Esophagus squamous epithelium (tissue), 5 donors: Measurements from ENCODE around the gene CD46. TPM values are rescaled to one million over a fixed set of nuclear protein-coding genes. Genes with fewer than 3 reads are reported as not detected.

ENCODE experiments used
- DNase-seq: peaks from one replicate; lab custom pipeline; 2025; lab: John Stamatoyannopoulos, UW
- H3K27ac ChIP-seq, 4 donors: fragments of 200-600 bp; sonication (generic); one replicate each; pipeline ENCODE4 v1.5.1; 2016 to 2019; ENCODE audit warnings: mild to moderate bottlenecking in 1 of 4
- H3K27me3 ChIP-seq, 4 donors: fragments of 200-600 bp; sonication (generic); 1 replicate in 3 of 4; 2 replicates in 1 of 4; pipeline versions ENCODE4 v1.5.1 to v1.6.0; 2017 to 2021; ENCODE audit warnings: antibody characterized with exemption in 1 of 4
- H3K36me3 ChIP-seq, 3 donors: fragments of 200-600 bp; sonication (generic); one replicate each; pipeline ENCODE4 v1.5.1; 2016 to 2019
- H3K4me1 ChIP-seq, 3 donors: fragments of 200-600 bp; sonication (generic); one replicate each; pipeline ENCODE4 v1.5.1; 2017 to 2019
- H3K4me3 ChIP-seq, 4 donors: fragments of 200-600 bp; sonication (generic); 1 replicate in 3 of 4; 2 replicates in 1 of 4; pipeline ENCODE4 v1.5.1; 2016 to 2019; ENCODE audit warnings: mild to moderate bottlenecking in 2 of 4, moderate library complexity in 1 of 4
- H3K9me3 ChIP-seq, 3 donors: fragments of 200-600 bp; sonication (generic); one replicate each; pipeline ENCODE4 v1.5.1; 2016 to 2019
- POLR2A ChIP-seq, 4 donors: fragments of 450-650 bp; IDR thresholded peaks; one replicate each; pipeline ENCODE4 v1.6.1; 2017; ENCODE audit warnings: antibody characterized with exemption in 4 of 4, mild to moderate bottlenecking in 4 of 4, moderate library complexity in 3 of 4
- WGBS, 2 donors: methylation state at CpG; one replicate each; pipeline ENCODE4 v1.1.5; 2018; 5-methylcytosine and 5-hydroxymethylcytosine counted together
- intact Hi-C: fragments of 100-400 bp; cut with DNase I; formaldehyde crosslinking; loops from one replicate; pipeline ENCODE4 v1.15.0; 2022
- total RNA-seq, 4 donors: library from RNA; depleted of rRNA; stranded (reverse); fragments of >200 nt; gene quantifications; one replicate each; pipeline ENCODE4 v1.1.0, GENCODE V29; 2016
- TF ChIP-seq, protein P1 (sequence below), 6 experiments: fragments of 450-650 bp in 4 of 6; fragments of 200-600 bp in 2 of 6; sonication (generic) in 2 of 6; IDR thresholded peaks; one replicate each; pipeline ENCODE4 v1.5.1; 2016 to 2019; ENCODE audit warnings: antibody characterized with exemption in 6 of 6, mild to moderate bottlenecking in 4 of 6, moderate library complexity in 4 of 6
- donor health status: DM: yes; HTN: yes; CAD: no.

The CD46 gene
- total RNA-seq, 4 donors from 2014 or later = 131 to 191 (median 157) TPM

- no peak for TF ChIP-seq POLR2A (IDR thresholded peaks at IDR 0.05)
- TF ChIP-seq, protein P1, sequence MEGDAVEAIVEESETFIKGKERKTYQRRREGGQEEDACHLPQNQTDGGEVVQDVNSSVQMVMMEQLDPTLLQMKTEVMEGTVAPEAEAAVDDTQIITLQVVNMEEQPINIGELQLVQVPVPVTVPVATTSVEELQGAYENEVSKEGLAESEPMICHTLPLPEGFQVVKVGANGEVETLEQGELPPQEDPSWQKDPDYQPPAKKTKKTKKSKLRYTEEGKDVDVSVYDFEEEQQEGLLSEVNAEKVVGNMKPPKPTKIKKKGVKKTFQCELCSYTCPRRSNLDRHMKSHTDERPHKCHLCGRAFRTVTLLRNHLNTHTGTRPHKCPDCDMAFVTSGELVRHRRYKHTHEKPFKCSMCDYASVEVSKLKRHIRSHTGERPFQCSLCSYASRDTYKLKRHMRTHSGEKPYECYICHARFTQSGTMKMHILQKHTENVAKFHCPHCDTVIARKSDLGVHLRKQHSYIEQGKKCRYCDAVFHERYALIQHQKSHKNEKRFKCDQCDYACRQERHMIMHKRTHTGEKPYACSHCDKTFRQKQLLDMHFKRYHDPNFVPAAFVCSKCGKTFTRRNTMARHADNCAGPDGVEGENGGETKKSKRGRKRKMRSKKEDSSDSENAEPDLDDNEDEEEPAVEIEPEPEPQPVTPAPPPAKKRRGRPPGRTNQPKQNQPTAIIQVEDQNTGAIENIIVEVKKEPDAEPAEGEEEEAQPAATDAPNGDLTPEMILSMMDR (IDR thresholded peaks at IDR 0.05) = no peak
- Histone ChIP-seq H3K4me3 (no peak overlapping the region), H3K36me3 (peaks cover 22 to 100% (median 41%) of the 10 kb centered on the region in 3 donors), H3K27me3 (no peaks in the 10 kb centered on the region), H3K27ac (peak overlapping the region; percentile 86 to 90 (median 88)), H3K9me3 (no peaks in the 10 kb centered on the region), H3K4me1 (peaks cover 62 to 100% (median 87%) of the 10 kb centered on the region in 3 donors)
- intact Hi-C loops = no loop called here
- WGBS, 2 donors = 17 to 29% methylated on average over 7 of the region's 7 CpGs
- no peak for DNase-seq
Observed at GRCh38 chr1:207808322-207808705, 56.5 kb downstream of the CD46 start.

DNA sequence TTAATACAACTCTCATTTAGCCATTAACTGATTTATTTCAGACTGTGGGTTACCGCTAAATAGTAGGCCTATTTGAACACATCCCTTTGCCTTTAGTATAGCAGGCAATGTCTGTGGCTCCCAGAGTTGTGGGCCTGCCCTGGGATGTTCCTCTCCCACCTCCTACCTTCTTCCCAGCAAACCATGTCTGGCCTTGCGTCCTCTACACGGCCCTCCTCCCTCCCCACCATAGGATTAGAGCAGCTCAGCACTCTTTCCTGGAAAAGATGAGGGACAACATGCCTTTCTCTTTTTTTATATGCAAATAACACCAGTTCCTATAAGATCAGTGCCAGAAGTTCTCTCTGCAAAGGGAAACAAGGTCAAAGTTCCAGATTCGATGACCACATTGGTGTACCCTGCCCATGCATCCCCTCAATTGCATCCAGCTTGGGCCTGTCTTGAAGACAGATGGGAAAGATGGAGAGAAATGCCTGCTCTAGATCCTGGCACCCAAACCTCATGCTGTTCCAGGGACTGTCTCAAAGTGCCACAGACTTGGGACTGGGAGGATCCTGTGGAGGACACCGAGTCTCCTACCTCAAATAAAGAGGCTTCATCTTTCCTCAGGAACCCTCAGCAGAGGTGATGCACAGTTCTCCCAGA is 57.2 kb downstream of the CD46 start:
- peaks cover 64 to 100% (median 90%) of the 10 kb centered on the region in 3 donors for H3K4me1 ChIP-seq

DNA sequence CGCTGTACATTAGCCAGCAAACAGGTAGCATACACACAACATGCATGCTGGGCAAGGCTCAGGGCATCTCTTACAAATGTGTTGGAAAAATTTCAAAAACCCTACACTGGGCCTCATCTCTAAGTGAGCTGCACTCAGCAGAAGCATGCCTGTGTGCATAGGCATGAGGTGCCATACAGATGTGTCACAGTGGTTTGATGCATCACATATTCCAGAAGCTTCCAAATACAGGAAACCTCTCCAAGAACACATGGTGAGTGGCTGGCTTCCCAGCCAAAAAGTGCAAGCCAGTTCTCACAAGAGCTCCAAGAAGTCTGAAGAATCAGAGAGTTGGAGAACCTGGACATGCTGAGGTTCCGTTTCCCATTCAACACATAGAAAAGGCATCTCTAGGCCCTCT is 58.3 kb downstream of the CD46 start:
- Histone ChIP-seq H3K4me1 (peaks cover 58 to 100% (median 91%) of the 10 kb centered on the region in 3 donors), H3K9me3 (no peaks in the 10 kb centered on the region), H3K36me3 (peaks cover 22 to 100% (median 33%) of the 10 kb centered on the region in 3 donors), H3K27me3 (no peaks in the 10 kb centered on the region), H3K4me3 (no peak overlapping the region), H3K27ac (peak overlapping the region in 3 of 4 donors; percentile 86 to 90 (median 88))
- TF ChIP-seq, protein P1 (IDR thresholded peaks at IDR 0.05) = no peak
- no peak for TF ChIP-seq POLR2A (IDR thresholded peaks at IDR 0.05)
- intact Hi-C loops = no loop called here
- 66 to 82% methylated on average over 1 to 2 of the region's 2 CpGs for WGBS, 2 donors
- DNase-seq = no peak

More for the DNA sequence above, 57.2 kb downstream of the CD46 start:
- Histone ChIP-seq H3K27me3 (no peaks in the 10 kb centered on the region), H3K36me3 (peaks cover 21 to 100% (median 39%) of the 10 kb centered on the region in 3 donors), H3K27ac (peak overlapping the region; percentile 86 to 90 (median 88)), H3K4me3 (no peak overlapping the region), H3K9me3 (no peaks in the 10 kb centered on the region)
- no peak for DNase-seq
- intact Hi-C loops = no loop called here
- no peak for TF ChIP-seq POLR2A (IDR thresholded peaks at IDR 0.05)
- TF ChIP-seq, protein P1 (IDR thresholded peaks at IDR 0.05) = no peak
- 68 to 71% methylated on average over 5 of the region's 5 CpGs for WGBS, 2 donors

DNA sequence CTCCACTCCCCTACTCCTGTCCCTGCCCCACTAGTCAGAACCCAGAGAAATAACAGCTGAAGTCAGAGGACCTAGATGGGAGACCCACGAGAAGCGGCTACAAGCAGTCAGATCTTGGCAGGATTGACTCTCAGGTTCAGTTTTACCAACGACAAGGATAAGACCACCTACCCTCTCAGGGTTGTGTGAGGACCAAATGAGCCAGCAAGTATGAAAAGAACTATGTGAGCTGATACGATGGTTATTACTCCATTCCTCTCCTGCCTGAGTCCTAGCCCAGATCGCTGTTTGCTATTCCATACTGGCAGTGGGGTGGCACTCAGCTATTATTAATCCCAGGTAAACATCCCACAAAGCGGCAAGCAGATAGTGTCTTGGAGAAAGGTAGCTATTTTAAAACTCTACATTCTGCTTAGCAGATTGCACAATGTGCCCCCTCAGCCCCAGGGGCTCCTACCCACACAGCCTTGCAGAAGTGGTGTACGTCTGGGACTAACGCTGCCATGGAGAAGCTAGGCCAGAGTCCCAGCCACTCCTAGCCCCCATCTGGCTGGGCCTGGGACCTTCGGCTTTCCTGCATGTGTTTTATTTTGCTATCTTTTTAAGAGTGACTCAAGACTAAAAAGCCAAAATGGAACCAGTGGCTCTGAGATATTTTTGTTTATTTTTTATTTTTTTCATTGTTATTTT is 58.9 kb downstream of the CD46 start:
- no peaks in the 10 kb centered on the region for H3K27me3 ChIP-seq
- H3K4me3 ChIP-seq = no peak overlapping the region
- no peak for DNase-seq
- intact Hi-C loops = no loop called here
- H3K36me3 ChIP-seq = peaks cover 18 to 100% (median 32%) of the 10 kb centered on the region in 3 donors
- peaks cover 59 to 100% (median 91%) of the 10 kb centered on the region in 3 donors for H3K4me1 ChIP-seq
- peak overlapping the region in 3 of 4 donors; percentile 17 to 90 (median 88) for H3K27ac ChIP-seq
- no peaks in the 10 kb centered on the region for H3K9me3 ChIP-seq
- 69 to 84% methylated on average over 9 of the region's 9 CpGs for WGBS, 2 donors
- TF ChIP-seq POLR2A (IDR thresholded peaks at IDR 0.05) = no peak

DNA sequence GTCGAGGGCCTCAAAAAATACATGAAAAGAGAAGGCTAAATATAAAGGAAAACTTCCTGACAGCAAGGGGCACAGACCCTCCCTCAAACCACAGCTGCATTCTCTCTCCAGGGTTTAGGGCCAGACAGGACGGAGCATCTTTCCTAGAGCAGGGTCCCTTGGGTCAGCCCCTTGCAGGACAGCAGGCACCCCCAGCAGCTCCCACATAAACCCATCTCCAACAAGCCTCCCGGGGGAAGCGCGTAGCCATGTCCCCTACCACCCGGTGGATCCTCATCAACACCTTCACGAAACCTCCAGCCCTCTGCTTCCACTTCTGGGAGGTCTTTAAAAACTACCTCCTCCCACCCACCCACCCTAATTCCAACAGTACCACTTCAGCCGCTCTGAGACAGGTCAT is 59.5 kb downstream of the CD46 start:
- H3K27ac ChIP-seq = peak overlapping the region; percentile 2 to 90 (median 68)
- no peaks in the 10 kb centered on the region for H3K9me3 ChIP-seq
- intact Hi-C loops = no loop called here
- WGBS, 2 donors = 85 to 87% methylated on average over 7 to 8 of the region's 8 CpGs
- peaks cover 18 to 100% (median 31%) of the 10 kb centered on the region in 3 donors for H3K36me3 ChIP-seq
- TF ChIP-seq, protein P1 (IDR thresholded peaks at IDR 0.05) = no peak
- no peak for TF ChIP-seq POLR2A (IDR thresholded peaks at IDR 0.05)
- H3K4me3 ChIP-seq = no peak overlapping the region
- peaks cover 58 to 100% (median 91%) of the 10 kb centered on the region in 3 donors for H3K4me1 ChIP-seq
- no peak for DNase-seq
- H3K27me3 ChIP-seq = no peaks in the 10 kb centered on the region
